HPDE6-E6E7 (cell line): ENCODE results near the gene SBNO1.
"Not testable (repeated sequence)": the region's sequence is repeated elsewhere in the genome, so short reads cannot be mapped to it uniquely, and the experiment has no call there.

Experiments used
- DNase-seq: peaks from one replicate; pipeline ENCODE4 v3.0.0; 2011; ENCODE audit warnings: missing footprints; ENCODE audit errors: extremely low spot score

The SBNO1 gene

GRCh38 chr12:123346946-123347345 is 17.7 kb downstream of the SBNO1 start:
- no peak for DNase-seq

- DNase-seq: no peak
These were observed 20.6 kb downstream of the SBNO1 start for GRCh38 chr12:123344086-123344485.

DNA sequence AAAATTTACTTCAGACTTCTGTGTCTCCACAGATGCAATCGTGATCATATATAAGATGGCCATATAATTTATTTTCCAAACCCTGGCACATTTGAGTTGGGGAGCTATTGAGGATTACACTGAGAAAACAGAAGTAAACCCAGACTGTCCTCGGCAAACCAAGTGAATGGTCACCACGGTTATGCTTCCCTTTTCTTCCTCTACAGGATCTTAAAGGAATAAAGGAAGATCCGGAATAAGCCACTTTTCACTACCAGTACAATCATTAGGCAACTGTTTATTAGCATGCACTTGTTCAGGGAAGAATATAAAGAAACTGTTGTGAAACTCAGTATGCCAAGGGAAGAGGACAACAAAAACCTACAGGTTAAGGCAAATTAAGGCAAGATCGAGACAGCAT is 27.6 kb downstream of the SBNO1 start:
- no peak for DNase-seq

- DNase-seq: no peak
These were observed 28.1 kb downstream of the SBNO1 start for GRCh38 chr12:123336530-123336929.

DNA sequence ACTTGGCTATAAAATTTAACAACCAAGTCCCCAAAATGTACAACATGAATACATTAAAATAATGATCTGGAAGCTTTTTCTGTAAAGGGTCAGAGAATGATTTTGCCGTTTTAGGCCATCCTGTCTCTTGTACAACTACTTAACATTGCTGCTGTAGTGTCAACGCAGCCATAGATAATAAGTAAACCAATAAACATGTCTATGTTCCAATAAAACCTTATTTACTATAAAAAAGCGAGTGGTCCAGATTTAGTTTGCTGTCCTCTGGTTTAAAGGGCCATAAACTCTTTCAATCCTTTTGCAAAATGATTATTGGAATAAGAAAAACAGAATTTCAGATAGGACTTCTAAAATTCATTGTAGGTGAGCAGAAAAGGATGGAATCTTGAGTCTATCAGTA is 29.2 kb downstream of the SBNO1 start:
- DNase-seq: no peak

DNA sequence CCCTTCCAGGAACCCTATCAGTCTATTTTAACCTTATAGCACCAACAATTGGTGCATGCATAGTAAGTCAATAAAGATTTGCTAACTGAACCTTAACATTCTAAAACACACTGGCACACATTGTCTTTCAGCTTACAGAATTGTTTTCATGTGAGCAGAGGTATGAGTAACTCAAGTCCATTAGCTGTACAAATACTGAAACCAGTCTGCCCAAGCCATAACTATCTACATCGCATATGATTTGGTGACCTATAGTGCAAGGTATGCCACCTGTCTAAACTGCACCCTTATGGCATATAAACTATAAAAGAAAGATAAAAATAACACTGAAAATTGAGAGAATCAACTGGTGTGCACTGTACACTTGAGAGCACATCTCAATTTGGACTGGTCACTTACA is 34.8 kb downstream of the SBNO1 start:
- no peak for DNase-seq

DNA sequence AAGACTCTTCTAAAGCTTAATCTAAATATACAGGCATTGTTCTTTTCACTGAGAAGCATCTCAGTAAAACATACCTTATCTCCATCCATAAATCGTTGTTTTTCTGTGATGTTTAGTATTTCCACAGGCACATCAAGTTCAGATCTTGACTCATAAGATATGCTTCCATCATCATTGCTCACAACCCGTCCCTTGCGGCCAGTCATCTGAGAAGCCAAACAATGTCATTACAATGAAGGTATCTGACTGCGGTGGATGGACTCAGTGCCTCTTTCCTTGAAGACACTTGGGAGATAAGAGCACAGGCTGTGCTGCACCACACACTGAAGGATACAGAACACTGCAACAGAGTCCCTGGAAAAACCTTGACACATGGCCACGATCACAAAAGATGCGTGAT is 44.8 kb downstream of the SBNO1 start:
- DNase-seq: no peak

DNA sequence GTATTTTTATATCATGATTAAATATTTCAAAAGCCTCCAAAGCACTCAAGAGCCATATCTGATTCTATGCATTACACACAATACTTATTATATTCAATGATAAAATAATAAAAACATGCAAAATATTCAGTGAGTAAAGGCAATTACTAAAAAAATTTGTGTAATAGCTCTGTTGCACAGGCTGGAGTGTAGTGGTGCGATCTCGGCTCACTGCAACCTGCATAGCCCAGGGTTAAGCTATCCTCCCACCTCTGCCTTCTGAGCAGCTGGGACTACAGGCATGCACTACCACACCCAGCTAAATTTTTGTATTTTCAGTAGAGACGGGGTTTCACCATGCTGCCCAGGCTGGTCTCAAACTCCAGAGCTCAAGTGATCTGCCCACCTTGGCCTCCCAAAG is 45.4 kb downstream of the SBNO1 start:
- DNase-seq: no peak

GRCh38 chr12:123313046-123313445 is 51.6 kb downstream of the SBNO1 start:
- not testable (repeated sequence) for DNase-seq

DNA sequence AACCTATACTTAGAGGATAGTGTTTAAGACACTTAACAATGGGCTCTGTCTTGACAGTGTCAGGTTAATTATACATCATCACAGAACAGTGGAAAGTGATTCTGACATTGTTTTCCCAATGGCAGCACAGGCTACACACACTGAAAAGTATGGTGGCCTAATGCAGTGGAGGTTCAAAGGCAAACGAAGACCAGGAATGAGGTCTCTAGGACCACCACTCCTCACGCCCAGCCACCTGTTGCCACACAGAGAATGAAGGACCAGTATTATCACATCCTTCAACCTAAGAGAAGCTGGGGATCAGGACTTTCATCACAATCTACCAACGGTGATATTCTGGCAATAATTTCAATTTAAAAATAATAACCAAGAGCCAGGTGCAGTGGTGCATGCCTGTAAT is 58.4 kb downstream of the SBNO1 start:
- no peak for DNase-seq

DNA sequence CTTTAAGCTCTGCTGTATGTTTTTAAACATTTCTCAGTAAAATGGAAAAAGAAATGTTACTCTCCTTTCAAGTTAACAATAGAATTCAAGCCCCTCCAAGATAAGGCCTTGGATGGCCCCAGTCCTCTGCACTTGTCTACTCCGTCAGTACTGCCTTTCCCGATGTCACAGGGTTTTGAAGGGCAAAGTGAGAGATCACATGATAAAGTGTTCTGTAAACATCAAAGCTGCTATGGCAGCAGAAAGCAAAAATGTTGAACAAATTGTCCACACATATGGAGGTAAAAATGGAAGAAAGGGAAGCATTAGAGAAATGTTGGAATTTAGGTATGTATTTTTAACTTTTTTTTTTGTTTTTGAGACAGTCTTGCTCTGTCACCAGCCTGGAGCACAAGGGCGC is 59.5 kb downstream of the SBNO1 start:
- no peak for DNase-seq

DNA sequence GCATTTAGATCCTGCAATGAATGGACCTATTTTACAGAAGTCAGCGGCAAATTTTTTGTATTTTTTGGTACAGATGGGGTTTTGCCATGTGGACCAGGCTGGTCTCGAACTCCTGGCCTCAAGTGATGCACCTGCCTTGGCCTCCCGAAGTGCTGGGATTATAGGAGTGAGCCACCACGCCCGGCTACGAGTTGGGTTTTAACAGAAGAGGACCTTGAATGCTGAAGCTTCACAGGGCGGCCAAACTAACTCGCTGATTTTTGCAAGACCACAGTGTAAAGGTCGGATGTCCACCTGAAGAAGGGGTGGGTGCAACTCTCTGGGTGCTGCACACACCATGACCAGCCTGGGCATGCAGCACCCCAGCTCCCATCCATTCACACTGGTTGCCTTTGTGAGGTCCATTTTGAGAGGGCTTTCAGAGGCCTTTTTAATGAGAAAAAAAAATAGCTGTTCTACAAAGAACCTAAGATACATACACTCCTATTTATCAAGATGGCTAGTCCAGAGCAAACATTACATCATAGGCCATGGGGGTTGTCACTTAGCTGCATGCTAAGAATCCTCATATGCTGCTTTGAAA is 71.4 kb downstream of the SBNO1 start:
- DNase-seq: no peak

GRCh38 chr12:123289911-123290310 is 74.7 kb downstream of the SBNO1 start:
- no peak for DNase-seq

DNA sequence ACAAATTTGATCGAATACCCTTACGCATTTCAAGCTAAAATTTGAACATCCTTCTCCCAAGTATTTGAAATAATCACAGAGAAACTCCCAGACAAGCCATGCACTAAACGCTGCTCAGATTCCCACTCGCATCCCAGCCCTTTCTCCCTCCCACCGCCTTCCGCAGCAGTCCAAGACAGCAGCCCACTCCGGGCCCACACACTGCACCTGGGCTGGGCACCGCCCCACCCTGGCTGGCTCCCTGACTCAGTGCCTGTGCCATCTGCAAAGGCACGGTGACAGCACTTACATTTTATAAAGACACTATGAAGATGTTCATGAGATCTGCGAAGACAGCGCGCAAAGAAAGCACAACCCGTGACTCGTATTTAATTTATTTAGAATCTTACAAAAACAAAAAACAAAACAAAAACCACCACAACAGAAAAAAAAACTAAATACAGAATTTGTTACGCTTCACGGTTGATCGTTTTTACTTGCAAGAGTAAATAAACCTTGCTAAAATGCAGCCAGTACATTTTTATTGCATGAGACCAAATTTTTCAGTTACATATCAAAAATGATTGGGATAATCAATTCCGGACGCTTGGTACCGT is 75.8 kb downstream of the SBNO1 start:
- DNase-seq: no peak

DNA sequence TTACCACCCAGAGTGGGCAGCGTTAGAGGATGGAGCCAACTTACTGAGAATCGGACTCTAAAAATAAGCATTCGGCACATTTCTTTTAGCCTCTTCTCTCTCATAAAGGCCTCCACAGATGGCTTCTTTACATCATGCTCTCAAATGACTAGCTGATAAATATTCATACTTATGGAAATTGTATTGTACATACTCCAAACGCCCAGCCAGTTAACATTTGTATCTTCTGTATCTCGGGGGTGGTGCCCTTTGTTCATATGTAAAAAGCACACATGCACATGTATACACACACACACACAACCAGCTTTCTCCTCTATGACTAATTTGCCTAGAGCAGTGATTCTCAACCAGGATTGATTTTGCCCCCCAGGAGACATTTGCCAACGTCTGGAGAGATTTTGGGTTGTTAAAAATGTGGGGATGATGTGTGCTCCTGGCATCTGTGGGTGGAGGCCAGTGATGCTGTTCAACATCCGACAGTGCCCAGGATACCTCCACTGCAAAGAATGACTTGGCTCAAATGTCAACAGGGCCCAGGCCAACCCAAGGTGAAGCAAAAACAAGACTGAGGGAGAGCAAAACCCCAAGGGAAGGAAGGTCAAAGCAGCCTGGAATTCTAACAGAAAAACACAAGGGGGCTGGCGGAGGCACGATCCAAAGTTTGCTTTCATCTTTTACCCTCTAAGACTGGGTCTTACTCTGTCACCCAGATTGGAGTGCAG is 77.8 kb downstream of the SBNO1 start:
- DNase-seq: no peak

DNA sequence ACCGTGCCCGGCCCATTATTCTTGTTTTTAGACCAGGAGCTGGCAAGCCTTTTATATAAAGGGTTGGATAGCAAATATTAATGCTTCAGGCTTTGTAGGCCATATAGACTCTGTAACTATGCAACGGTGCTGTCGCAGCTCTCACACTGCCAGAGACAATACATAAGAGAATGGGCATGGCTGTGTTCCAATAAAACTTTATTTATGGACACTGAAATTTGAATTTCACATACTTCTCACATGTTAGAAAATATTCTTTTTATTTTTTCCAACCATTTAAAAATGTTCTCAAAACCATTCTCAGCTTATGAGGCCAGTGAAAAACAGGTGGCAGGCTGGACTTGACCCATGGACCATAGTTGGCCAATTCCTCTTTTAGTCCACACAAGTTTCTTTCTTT is 80.0 kb downstream of the SBNO1 start:
- DNase-seq: no peak

GRCh38 chr12:123283461-123283860 is 81.2 kb downstream of the SBNO1 start:
- DNase-seq: no peak

DNA sequence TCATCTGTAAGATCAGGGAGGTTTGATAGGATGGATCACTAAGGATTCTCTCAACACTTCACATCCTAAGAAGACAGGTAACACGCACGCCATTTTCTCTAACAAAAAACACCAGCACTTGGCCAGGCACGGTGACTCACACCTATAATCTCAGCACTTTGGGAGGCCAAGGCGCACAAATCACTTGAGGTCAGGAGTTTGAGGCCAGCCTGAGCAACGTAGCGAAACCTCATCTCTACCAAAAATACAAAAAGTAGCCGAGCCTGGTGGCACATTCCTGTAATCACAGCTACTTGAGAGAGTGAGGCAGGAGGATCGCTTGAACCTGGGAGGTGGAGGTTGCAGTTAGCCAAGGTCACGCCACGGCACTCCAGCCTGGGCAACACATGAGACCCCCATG is 82.5 kb downstream of the SBNO1 start:
- no peak for DNase-seq

DNA sequence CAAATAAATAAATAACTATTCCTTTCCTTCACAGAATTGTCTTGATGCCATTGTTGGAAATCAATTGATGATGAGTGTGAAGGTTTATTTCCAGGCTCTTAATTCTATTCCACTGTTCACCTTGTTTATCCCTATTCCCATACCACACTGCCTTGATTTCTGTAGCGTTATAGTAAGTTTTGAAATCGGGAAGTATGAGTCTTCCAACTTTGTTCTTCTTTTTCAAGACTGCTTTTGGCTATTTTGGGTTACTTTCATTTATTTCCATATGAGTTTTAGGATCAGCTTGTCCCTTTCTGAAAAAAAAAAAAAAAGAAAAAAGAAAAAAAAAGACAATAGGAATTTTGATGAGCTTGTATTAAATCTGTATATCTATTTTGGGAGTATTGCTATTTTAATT is 83.7 kb downstream of the SBNO1 start:
- DNase-seq: no peak

DNA sequence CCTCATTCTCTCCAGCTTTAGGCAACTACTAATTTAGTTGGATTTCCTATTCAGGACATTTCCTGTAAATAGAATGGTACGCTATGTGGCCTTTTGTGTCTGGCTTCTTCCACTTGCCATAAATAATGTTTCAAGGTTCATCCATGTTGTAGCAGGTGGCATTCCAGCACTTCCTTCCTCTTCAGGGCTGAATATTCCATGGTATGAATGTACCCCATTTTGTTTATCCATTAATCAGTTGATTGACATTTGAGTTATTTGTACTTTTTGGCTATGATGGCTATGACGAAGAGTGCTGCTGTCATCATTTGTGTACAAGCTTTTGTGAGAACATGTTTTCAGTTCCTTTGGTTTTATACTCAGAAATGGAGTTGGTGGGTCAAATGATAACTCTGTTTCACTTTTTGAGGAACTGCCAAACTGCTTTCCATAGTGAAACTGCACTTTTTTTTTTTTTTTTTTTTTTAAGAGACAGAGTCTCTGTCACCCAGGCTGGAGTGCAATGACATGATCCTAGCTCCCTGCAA is 86.5 kb downstream of the SBNO1 start:
- DNase-seq: no peak

- no peak for DNase-seq
These were observed 91.5 kb downstream of the SBNO1 start for GRCh38 chr12:123273166-123273565.

DNA sequence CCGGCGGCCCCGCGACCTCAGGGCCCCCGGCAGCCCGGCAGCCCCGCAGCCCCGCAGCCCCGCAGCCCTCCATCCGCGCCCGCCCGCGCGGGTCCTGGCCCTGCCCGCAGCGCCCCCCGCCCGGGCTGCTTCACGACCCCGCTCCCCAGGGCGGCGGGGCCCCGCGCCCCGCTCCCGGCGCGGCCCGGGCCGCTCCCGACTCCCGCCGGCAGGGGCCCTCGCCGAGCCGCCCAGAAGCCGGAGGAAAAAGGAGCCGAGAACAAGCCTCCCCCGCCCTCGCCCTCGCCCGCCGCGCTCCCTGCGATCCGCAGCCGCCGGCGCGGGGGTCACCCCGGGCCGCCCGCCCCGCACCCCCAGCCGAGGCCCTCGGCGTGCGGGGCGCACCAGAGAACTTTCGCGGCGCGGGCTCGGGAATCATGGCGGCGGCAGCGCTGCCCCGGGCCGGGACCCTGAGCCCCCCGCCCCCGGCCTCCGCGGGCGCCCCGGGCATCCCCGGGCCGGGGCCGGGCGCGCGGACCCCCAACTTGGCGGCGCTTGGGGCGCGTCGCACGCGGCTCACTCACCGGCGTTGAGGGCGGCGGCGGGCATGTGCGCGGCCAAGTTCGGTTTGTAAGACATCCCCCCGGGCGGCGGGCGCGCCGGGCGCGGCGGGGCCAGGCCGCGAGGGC is 93.5 kb downstream of the SBNO1 start:
- peak; percentile 78 for DNase-seq
